A549 (cell line): ENCODE data around the gene CCDC157. TPM values are rescaled to one million over a fixed set of nuclear protein-coding genes. Genes with fewer than 3 reads are reported as not detected.

Experiments
- ATAC-seq, 2 experiments: fragments of 200-7000 bp in 1 of 2; fragments of >200 bp in 1 of 2; cut with Nextera tagmentation in 1 of 2; cut with Tn5 transposase in 1 of 2; 3 replicates each; pipeline versions ENCODE4 v1.8.0 to v1.9.1; 2018 to 2020; ENCODE audit warnings: mild to moderate bottlenecking in 1 of 2, moderate library complexity in 1 of 2
- CTCF ChIA-PET: fragments of 300-600 bp; sonication (Branson Sonifier 250); formaldehyde crosslinking; extraction: SDS; loops from one replicate; lab custom pipeline; 2021; ENCODE audit warnings: antibody characterized with exemption, inconsistent platforms; lab: Yijun Ruan, JAX
- POLR2A ChIA-PET: fragments of 350-600 bp; formaldehyde crosslinking; extraction: SDS; loops from one replicate; lab custom pipeline; 2021; ENCODE audit warnings: antibody characterized with exemption, inconsistent platforms; lab: Yijun Ruan, JAX
- DNase-seq, 2 experiments: peaks; one replicate each; pipeline versions ENCODE4 v3.0.0 to v3.0.0-alpha.2; 2011 to 2016; ENCODE audit warnings: low read depth in 1 of 2, low spot score in 1 of 2
- FAIRE-seq: peaks from 2 replicates; lab custom pipeline; 2011; peaks lifted over from hg19 to GRCh38; lab: Jason Lieb, UNC
- H3K27ac ChIP-seq, 2 experiments: fragments of >200 bp; sonication (Bioruptor Twin); formaldehyde crosslinking; 3 replicates each; pipeline ENCODE4 v1.5.1; 2016 to 2017
- H3K4me1 ChIP-seq: fragments of >200 bp; sonication (Bioruptor Twin); formaldehyde crosslinking; 3 replicates; pipeline ENCODE4 v1.6.1; 2016
- H3K4me2 ChIP-seq: fragments of >200 bp; sonication (Bioruptor Twin); formaldehyde crosslinking; 3 replicates; pipeline ENCODE4 v1.6.1; 2016
- H3K4me3 ChIP-seq: fragments of >200 bp; sonication (Bioruptor Twin); formaldehyde crosslinking; 3 replicates; pipeline ENCODE4 v1.5.1; 2016
- H3K9me3 ChIP-seq: fragments of >200 bp; sonication (Bioruptor Twin); formaldehyde crosslinking; 3 replicates; pipeline ENCODE4 v1.6.1; 2016
- BHLHE40 ChIP-seq: IDR thresholded peaks from 2 replicates; pipeline ENCODE4 v1.6.1; 2012; ENCODE audit warnings: low read depth, low read length, inconsistent platforms
- CBX8 ChIP-seq: fragments of 200-600 bp; sonication (generic); IDR thresholded peaks from 2 replicates; pipeline ENCODE4 v1.6.1; 2016
- CHD4 ChIP-seq: fragments of 200-600 bp; sonication (generic); IDR thresholded peaks from 2 replicates; pipeline ENCODE4 v1.6.1; 2016; ENCODE audit warnings: antibody characterized with exemption, mild to moderate bottlenecking, borderline replicate concordance
- E2F6 ChIP-seq: IDR thresholded peaks from 2 replicates; pipeline ENCODE4 v1.6.1; 2012; ENCODE audit warnings: low read depth, borderline replicate concordance
- EHF ChIP-seq: fragments of 250-450 bp; sonication (Bioruptor Pico); IDR thresholded peaks from 2 replicates; pipeline ENCODE4 v1.5.0; 2020; ENCODE audit warnings: mild to moderate bottlenecking
- ELK1 ChIP-seq: fragments of 150-350 bp; IDR thresholded peaks from 2 replicates; pipeline ENCODE4 v1.6.1; 2014; ENCODE audit warnings: low read depth, mild to moderate bottlenecking, low read length
- FOXS1 ChIP-seq: fragments of 250-450 bp; sonication (Bioruptor Pico); IDR thresholded peaks from 2 replicates; pipeline ENCODE4 v1.5.0; 2020; ENCODE audit warnings: mild to moderate bottlenecking, moderate library complexity
- HDAC2 ChIP-seq: fragments of 200-600 bp; sonication (generic); IDR thresholded peaks from 2 replicates; pipeline ENCODE4 v1.6.1; 2016
- HOXA7 ChIP-seq: fragments of 250-450 bp; sonication (Bioruptor Pico); IDR thresholded peaks from 2 replicates; pipeline ENCODE4 v1.5.0; 2020; ENCODE audit warnings: mild to moderate bottlenecking, moderate library complexity
- MAX ChIP-seq: IDR thresholded peaks from 2 replicates; pipeline ENCODE4 v1.6.1; 2012
- MAZ ChIP-seq: fragments of 150-350 bp; IDR thresholded peaks from 2 replicates; pipeline ENCODE4 v1.6.1; 2014; ENCODE audit warnings: antibody characterized with exemption, low read depth, low read length, borderline replicate concordance
- NR3C1 ChIP-seq: fragments of >200 bp; sonication (Bioruptor Twin); formaldehyde crosslinking; IDR thresholded peaks from 3 replicates; pipeline ENCODE4 v1.6.1; 2017
- PBX3 ChIP-seq: IDR thresholded peaks from 2 replicates; pipeline ENCODE4 v1.6.1; 2012
- PHF8 ChIP-seq: fragments of 200-600 bp; sonication (generic); IDR thresholded peaks from 2 replicates; pipeline ENCODE4 v1.6.1; 2016; ENCODE audit warnings: low read depth, mild to moderate bottlenecking, antibody characterized with exemption, moderate library complexity, borderline replicate concordance
- RAD21 ChIP-seq, 2 experiments: fragments of >200 bp in 1 of 2; sonication (Bioruptor Twin) in 1 of 2; formaldehyde crosslinking in 1 of 2; IDR thresholded peaks in 1 of 2; conservative IDR thresholded peaks in 1 of 2; 2 replicates in 1 of 2; 3 replicates in 1 of 2; pipeline ENCODE4 v1.6.1; 2012 to 2018; ENCODE audit warnings: inconsistent platforms in 1 of 2
- REST ChIP-seq: fragments of 200-600 bp; sonication (generic); IDR thresholded peaks from 2 replicates; pipeline ENCODE4 v1.6.1; 2016; ENCODE audit warnings: antibody characterized with exemption, mild to moderate bottlenecking, moderate library complexity
- RFX5 ChIP-seq: fragments of 450-650 bp; IDR thresholded peaks from 2 replicates; pipeline ENCODE4 v1.7.1; 2014; ENCODE audit warnings: antibody characterized with exemption, mild to moderate bottlenecking, moderate library complexity
- RNF2 ChIP-seq: fragments of 200-600 bp; sonication (generic); IDR thresholded peaks from 2 replicates; pipeline ENCODE4 v1.6.1; 2016; ENCODE audit warnings: low read depth, mild to moderate bottlenecking, antibody characterized with exemption, moderate library complexity, borderline replicate concordance
- USF2 ChIP-seq: fragments of 450-650 bp; IDR thresholded peaks from 2 replicates; pipeline ENCODE4 v1.6.1; 2014; ENCODE audit warnings: antibody characterized with exemption
- ZC3H11A ChIP-seq: fragments of 450-650 bp; IDR thresholded peaks from 2 replicates; pipeline ENCODE4 v1.6.1; 2014; ENCODE audit warnings: antibody characterized with exemption, mild to moderate bottlenecking
- ZSCAN20 ChIP-seq: fragments of 250-450 bp; sonication (Bioruptor Pico); IDR thresholded peaks from 2 replicates; pipeline ENCODE4 v1.8.0; 2022; ENCODE audit warnings: mild to moderate bottlenecking, moderate library complexity
- WGBS: methylation state at CpG from one replicate; pipeline ENCODE4 v1.1.6; 2017; ENCODE audit errors: missing lambda C conversion rate; 5-methylcytosine and 5-hydroxymethylcytosine counted together
- polyA plus RNA-seq, 4 experiments: library from polyadenylated mRNA; depleted of rRNA in 3 of 4; stranded (reverse); fragments of >200 nt; fragmentation: RNase III in 1 of 4; extraction: RNeasy Plus Mini Kit Qiagen cat#74134 plus additional on column Dnase treatment in 1 of 4; gene quantifications; 2 replicates in 3 of 4; 3 replicates in 1 of 4; pipeline ENCODE4 v1.2.3, GENCODE V29; 2011 to 2017

Gene CCDC157
- polyA plus RNA-seq, 2 of the 4 experiments (the other 2 are of a cell fraction): 1.4 to 2.5 TPM

- CTCF ChIA-PET: interaction anchor here (1.1 kb wide), 1 partner anchor 126 kb away, joined by 5 read pairs; no protein-coding TSS in a partner anchor
- POLR2A ChIA-PET: no interaction called here
- TF ChIP-seq ELK1 (no peak), RNF2 (no peak), BHLHE40 (no peak), FOXS1 (CRISPR knock-in tag) (no peak), PBX3 (no peak), CHD4 (no peak), MAX (no peak), USF2 (no peak), REST (no peak), ZSCAN20 (CRISPR knock-in tag) (no peak), RAD21 (conservative IDR thresholded peaks at IDR 0.05 in 1 of 2, IDR thresholded peaks at IDR 0.05 in 1 of 2) (no peak), HDAC2 (no peak), CBX8 (no peak), MAZ (no peak)
- no peak overlapping the region for H3K27ac ChIP-seq
- no peaks in the 10 kb centered on the region for H3K9me3 ChIP-seq
- no peak overlapping the region for H3K4me2 ChIP-seq
- FAIRE-seq (no peak), DNase-seq (no peak), ATAC-seq (no peak)
- H3K4me3 ChIP-seq: no peak overlapping the region
- H3K4me1 ChIP-seq: no peaks in the 10 kb centered on the region; the same call in 2 of the 3 replicates
- 91% methylated on average over 12 of the region's 12 CpGs for WGBS
These were observed 24.5 kb downstream of the CCDC157 start for GRCh38 chr22:30381264-30381663.

- CTCF ChIA-PET: interaction anchor here (0.5 to 0.9 kb wide), 2 partner anchors 42 to 230 kb away, joined by 3 read pairs; no protein-coding TSS in a partner anchor
- no peaks in the 10 kb centered on the region; the same call in 2 of the 3 replicates for H3K4me1 ChIP-seq
- POLR2A ChIA-PET: interaction anchor here (0.6 kb wide), 1 partner anchor 94 kb away, joined by 3 read pairs; no protein-coding TSS in a partner anchor
- H3K27ac ChIP-seq: no peak overlapping the region
- WGBS: 94% methylated on average over 4 of the region's 5 CpGs
- H3K4me2 ChIP-seq: no peak overlapping the region
- no peak for DNase-seq
- no peak overlapping the region for H3K4me3 ChIP-seq
- no peak for ATAC-seq
- no peak for FAIRE-seq
- TF ChIP-seq HOXA7 (CRISPR knock-in tag): no peak
- TF ChIP-seq MAX: no peak
- TF ChIP-seq RFX5: no peak
- no peak for TF ChIP-seq ELK1
- no peak for TF ChIP-seq NR3C1
- no peak for TF ChIP-seq E2F6
- TF ChIP-seq PHF8: no peak
- TF ChIP-seq ZC3H11A: no peak
- TF ChIP-seq EHF (CRISPR knock-in tag): no peak
- H3K9me3 ChIP-seq: no peaks in the 10 kb centered on the region
These were observed 25.5 kb downstream of the CCDC157 start for GRCh38 chr22:30382340-30382739.
